Stimulated activated CD8-positive, alpha-beta memory T cell treated with anti-CD3 and anti-CD28 coated beads, Interleukin-15, amount 100 ng/mL, for 48 hours (primary cell): ENCODE data around the gene TMEM115.

Experiments
- DNase-seq, 2 donors: peaks; one replicate each; pipeline ENCODE4 v3.0.0-alpha.2; 2020; ENCODE audit warnings: low read depth in 2 of 2

TMEM115 gene

GRCh38 chr3:50378024-50378423 is 18.7 kb upstream of the TMEM115 start:
- no peak for DNase-seq

GRCh38 chr3:50375258-50375931 is 16.1 kb upstream of the TMEM115 start:
- DNase-seq: no peak

- no peak for DNase-seq
These were observed 15.3 kb upstream of the TMEM115 start for GRCh38 chr3:50374363-50375257.

DNA sequence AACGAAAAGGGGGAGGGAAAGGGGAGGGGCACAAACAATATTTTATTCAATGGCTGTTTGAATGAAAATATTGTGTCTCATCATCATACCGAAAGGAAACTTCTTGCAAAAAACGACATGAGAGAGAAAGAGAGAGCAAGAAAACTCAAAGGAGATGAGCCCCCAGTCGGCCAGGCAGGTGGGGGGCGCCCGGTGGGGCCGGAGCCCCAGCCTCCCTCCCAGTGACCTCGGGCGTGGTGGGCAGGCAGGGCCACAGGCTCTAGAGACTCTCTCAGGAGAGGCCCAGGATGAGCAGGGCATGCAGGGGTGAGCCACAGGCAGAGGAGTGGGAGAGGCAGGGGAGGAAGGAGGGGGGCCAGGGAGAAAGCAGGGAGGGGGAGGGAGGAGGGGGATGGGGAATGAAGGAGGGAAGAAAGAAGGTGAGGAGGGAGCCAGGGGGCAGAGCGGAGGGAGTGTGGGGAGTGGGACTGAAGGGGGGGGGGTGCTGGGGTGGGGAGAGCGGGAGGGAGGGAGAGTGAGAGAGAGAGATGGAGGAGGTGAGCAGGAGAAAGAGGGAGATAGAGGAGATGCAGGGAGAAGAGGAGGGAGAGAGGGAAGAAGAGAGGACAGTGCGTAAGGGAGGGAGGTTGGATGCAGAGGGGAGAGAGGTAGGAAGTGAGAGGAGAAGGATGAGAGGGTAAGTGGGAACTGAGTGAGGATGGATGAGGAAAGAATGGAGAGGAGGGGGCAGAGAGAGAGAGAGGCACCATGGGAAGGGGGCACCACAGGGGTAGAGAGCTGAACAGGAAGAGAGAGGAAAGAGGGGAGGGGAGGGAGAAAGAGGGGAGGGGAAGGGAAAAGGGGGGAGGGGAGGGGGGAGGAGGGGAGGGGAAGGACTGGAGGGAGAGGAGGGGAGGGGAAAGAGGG is 14.1 kb upstream of the TMEM115 start:
- no peak for DNase-seq

DNA sequence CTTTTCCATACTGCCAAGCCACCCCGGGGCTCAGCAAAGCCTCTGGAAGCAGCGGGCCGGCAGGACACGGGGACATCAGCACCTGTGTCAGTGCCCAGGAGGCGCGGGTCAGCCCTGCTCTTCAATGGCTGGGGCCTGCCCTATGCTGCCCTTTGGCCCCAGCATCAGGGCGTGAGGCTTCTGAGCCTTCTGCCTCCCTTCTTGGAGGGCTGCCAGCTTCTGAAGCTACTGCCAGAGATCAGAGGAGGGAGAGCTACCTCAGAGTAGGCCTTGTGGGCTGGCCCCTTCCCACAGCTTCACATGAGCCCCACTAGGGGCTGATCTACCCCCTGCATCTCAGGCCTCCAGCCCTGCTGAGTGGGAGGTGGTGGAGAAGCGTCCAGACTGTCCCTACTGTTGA is 13.0 kb upstream of the TMEM115 start:
- no peak for DNase-seq

DNA sequence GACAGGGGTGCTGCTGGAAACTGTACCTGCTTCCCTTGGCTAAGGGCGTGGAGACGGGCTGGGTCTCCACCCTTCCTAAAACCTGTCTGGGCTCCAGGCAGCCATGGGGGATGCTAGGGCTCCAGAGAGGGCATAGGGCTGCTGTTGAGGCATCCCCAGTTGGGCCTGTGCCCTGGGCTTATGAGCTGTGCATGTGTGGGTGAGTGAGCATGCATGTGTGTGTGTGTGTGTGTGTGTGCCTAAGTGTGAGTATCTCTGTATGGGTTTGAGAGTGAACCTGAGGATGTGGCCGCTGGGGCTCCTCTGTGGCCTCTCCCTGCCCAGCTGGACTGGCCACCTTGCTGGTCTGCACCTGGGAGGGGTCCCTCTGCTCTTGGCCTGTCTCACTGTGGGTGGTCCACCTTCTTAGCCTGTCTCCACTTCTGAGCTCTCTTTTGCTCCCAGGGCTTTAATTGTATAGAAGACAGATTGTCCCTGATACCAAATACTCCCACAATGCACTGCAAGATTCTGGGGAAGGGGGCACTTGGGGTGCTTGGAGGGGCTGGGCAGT is 11.9 kb upstream of the TMEM115 start:
- no peak for DNase-seq

- no peak for DNase-seq
These were observed 11.3 kb upstream of the TMEM115 start for GRCh38 chr3:50370594-50370993.

GRCh38 chr3:50369012-50369670 is 9.8 kb upstream of the TMEM115 start:
- DNase-seq: no peak

DNA sequence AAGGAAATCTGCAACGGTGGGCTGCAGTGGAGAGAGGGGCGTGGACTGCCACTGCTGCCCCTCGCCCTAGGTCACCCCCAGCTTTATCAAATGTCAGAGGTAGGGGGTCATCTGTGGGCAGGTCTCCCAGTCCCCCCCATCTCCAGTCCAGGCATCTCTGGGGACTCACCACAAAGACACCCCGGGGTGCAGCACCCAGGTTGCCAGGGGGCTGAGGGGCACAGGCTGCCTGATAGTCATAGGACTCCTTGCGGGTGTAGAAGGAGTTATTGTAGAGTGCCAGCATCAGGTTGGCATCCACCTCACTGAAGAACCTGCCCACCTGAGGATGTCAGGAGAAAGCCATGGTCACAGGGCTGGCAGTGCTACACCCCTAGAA is 6.5 kb upstream of the TMEM115 start:
- DNase-seq: no peak

DNA sequence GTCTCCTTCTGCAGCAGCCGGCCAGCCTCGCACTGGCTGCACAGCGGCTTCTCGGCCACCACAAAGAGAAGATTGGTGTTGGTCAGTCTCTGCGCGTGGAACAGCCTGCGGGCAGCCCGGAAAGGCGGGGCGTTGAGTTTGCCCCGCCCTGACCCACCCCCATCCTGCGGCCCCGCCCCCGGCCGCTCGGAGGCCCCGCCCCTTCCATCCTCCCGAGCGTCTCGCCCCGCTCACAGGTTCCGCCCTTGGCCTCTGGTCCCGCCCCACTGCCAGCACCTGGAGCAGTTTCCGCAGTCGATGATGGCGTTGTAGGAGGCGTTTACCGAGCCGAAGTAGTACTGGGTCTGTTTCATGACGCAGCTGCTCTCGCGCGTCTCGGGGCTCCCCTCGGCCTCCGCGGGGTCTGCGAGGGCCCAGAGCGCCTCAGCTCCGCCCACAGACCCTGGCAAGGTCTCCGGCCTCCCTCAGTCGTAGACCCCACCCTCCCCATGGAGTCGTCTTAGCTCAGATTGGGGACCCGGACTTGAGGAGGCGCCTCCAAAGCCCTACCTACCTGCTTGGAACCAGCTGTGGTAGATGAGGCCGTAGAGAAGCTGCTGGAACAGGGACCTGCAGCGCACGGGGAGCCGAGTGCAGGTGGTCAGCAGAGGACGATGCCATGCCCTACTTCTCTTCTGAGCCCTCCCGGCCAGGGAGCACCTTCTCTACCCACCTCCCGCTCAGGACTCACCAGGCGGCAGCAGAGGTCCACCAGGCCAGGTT is 5.9 kb upstream of the TMEM115 start:
- peak; percentile 84 to 89 for DNase-seq

DNA sequence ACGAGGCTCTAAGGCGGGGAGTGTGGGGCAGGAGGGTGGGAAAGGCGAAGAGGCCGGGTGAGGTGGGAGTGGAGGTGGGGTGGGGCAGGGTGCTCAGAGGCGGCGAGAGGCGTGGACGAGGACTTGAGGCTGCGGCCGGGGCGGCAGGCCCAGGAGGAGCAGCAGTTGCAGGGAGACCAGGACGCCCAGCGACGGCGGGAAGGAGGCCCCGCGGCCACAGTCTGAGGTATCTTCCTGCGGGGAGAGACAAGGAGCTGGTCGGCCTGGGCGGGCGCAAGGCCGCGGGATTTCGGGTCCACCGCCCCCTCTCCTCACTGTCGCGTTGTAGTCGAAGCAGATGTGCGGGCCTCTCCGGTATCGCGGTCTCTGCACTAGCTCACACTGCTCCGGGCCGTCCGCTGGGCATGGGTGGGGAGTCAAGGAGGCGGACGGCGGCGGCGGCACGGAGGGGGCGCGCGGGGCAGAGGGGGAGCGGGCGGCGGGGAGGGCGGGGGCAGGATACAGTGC is 5.3 kb upstream of the TMEM115 start:
- DNase-seq: no peak

GRCh38 chr3:50359760-50360110 is 414 bp upstream of the TMEM115 start:
- DNase-seq: no peak

DNA sequence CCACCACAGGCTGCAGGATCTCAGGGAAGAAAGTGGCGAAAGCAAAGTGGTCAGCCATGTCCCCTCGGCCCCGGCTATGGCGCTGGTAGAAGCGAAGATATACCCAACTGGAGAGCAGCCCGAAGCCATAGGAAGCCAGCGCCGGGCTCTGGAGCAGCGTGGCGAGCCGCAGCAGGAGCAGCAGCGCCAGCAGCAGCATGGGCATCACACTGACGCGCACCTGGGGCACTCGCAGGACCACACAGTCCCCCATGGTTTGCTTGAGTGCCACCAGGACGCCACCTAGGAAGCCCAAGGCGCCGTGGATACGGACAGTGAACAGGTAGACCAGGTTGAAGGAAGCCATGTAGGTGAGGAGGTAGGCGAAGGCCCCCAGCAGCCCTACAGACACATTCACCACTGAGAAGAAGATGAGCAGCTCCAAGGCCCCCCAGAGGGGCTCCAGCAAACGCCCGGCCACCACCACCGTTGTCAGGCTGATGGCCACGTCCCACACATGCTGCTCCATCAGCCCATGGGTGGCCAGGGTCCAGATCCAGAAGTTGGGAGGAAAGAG is 888 bp downstream of the TMEM115 start:
- no peak for DNase-seq

DNA sequence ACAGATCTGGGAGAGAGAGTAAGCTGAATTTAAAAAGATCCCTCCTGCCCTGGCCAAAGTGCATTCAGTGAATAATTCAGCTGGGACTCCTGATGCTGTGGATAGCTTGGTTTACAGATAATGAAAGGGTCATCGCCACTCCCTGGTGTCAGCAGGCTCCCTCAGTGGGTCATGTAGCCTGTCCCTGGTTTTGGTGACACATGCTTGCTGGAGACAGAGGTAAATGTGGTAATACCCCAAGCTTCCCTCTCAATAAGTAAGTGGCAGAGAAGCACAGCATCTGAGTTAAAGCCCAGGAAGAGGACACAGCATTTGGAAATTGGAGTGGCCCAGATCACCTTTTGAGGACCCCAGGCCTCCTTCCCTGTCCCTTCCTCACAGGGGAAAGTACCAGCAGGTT is 1.8 kb downstream of the TMEM115 start:
- no peak for DNase-seq

DNA sequence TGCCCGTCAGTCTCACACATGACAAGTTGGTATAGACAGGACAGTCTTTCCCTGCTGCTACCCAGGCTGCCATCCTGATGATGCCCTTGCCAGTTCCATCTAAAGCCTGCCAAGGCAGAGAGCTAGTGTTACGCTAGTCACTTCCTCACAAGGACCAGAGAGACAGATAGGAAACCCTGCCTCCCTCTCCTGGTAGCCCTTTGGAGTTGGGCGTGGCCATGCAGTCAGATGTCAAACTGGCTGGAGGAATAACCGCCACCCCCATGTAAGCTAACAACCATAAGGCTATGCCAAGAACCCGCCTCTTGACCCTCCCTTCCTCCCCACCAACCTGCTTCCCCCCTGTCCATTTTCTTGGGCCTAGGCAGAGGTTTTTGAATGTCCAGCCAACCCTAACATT is 2.8 kb downstream of the TMEM115 start:
- no peak for DNase-seq

GRCh38 chr3:50355829-50356552 is 3.3 kb downstream of the TMEM115 start:
- DNase-seq: no peak

GRCh38 chr3:50354850-50355249 is 4.5 kb downstream of the TMEM115 start:
- no peak for DNase-seq

GRCh38 chr3:50354186-50354764 is 5.0 kb downstream of the TMEM115 start:
- no peak for DNase-seq
